Adrenal gland (tissue), 12 donors: Measurements from ENCODE around the gene HBM. TPM values are rescaled to one million over a fixed set of nuclear protein-coding genes. Genes with fewer than 3 reads are reported as not detected.

Experiments
- DNase-seq, 7 donors: peaks; one replicate each; pipeline ENCODE4 v3.0.0-alpha.2; 2019 to 2020
- H3K27ac ChIP-seq, 5 donors: fragments of 200-600 bp; sonication (generic) in 4 of 5; 1 replicate in 3 of 5; 2 replicates in 2 of 5; pipeline versions ENCODE4 v1.5.1 to v1.8.0; 2016 to 2020; ENCODE audit warnings: mild to moderate bottlenecking in 1 of 5
- H3K27me3 ChIP-seq: fragments of 200-600 bp; 2 replicates; pipeline ENCODE4 v1.8.0; 2021
- H3K36me3 ChIP-seq, 2 donors: fragments of 200-600 bp; replicated peaks in 1 of 2; 1 replicate in 1 of 2; 2 replicates in 1 of 2; pipeline versions ENCODE4 v1.5.1 to v1.8.0; 2018 to 2022
- H3K4me1 ChIP-seq, 2 donors: fragments of 200-600 bp; replicated peaks in 1 of 2; 1 replicate in 1 of 2; 2 replicates in 1 of 2; pipeline versions ENCODE4 v1.5.1 to v1.8.0; 2018 to 2021
- H3K4me3 ChIP-seq, 4 donors: fragments of 200-600 bp; sonication (generic) in 3 of 4; one replicate each; pipeline ENCODE4 v1.5.1; 2016 to 2018
- H3K9me3 ChIP-seq, 3 donors: fragments of 200-600 bp; sonication (generic) in 1 of 3; replicated peaks in 1 of 3; 1 replicate in 2 of 3; 2 replicates in 1 of 3; pipeline versions ENCODE4 v1.5.1 to v1.8.0; 2016 to 2021
- CTCF ChIP-seq, 6 experiments: fragments of 450-650 bp in 4 of 6; fragments of 200-600 bp in 2 of 6; sonication (generic) in 1 of 6; IDR thresholded peaks; 1 replicate in 5 of 6; 2 replicates in 1 of 6; pipeline versions ENCODE4 v1.5.1 to v1.8.0; 2016 to 2021; ENCODE audit warnings: antibody characterized with exemption in 6 of 6, mild to moderate bottlenecking in 2 of 6, moderate library complexity in 1 of 6
- POLR2A ChIP-seq, 2 donors: fragments of 450-650 bp; IDR thresholded peaks; one replicate each; pipeline ENCODE4 v1.6.1; 2017; ENCODE audit warnings: antibody characterized with exemption in 2 of 2, mild to moderate bottlenecking in 2 of 2, moderate library complexity in 1 of 2
- WGBS, 4 donors: extraction: QIAGEN DNeasy Blood & Tissue Kit in 2 of 4; methylation state at CpG; one replicate each; pipeline versions ENCODE4 v1.1.5 to v1.1.7; 2013 to 2017; 5-methylcytosine and 5-hydroxymethylcytosine counted together
- intact Hi-C, 2 donors: fragments of 100-400 bp; cut with DNase I; formaldehyde crosslinking; loops; one replicate each; pipeline versions ENCODE4 v1.14.1 to v1.15.0; 2022 to 2023
- polyA plus RNA-seq, 3 donors: library from polyadenylated mRNA; stranded (reverse); fragments of 200-250 nt in 2 of 3; fragments of 350-450 nt in 1 of 3; fragmentation: Illumina TruSeq in 1 of 3; extraction: RNeasy Lipid Tissue Mini Kit (QIAGEN cat#74804) in 1 of 3; gene quantifications; one replicate each; pipeline ENCODE4 v1.2.3, GENCODE V29; 2013 to 2014
- total RNA-seq, 9 donors: library from RNA; depleted of rRNA in 4 of 9; stranded (reverse); fragments of >200 nt in 4 of 9; fragments of 120-200 nt in 1 of 9; fragmentation: NEBNext Ultra II Directional in 1 of 9; extraction: Animal tissue kit (Norgen Biotek cat#: 25700) in 1 of 9; gene quantifications; one replicate each; pipeline versions ENCODE4 v1.1.0 to v1.2.4, GENCODE V29; 2013 to 2023
- donor health status: healthy with polysubstance abuse.
- donor health status: Bipolar disorder and iron deficiency.
- donor health status: DM: yes; HTN: yes; CAD: no.
- donor health status: DM: no; HTN: no; CAD: no.
- donor health status: DM: no; HTN: no; CAD: no.
- donor health status: DM: yes; HTN: yes; CAD: no.

The HBM gene
- total and polyA plus RNA-seq, 12 donors = 0.53 to 30.2 (median 0.61) TPM; not detected in 9

- 71 to 88% (median 76%) methylated on average over 4 to 11 of the region's 11 CpGs for WGBS, 4 donors
- Histone ChIP-seq H3K36me3 (peaks cover 0 to 36% of the 10 kb centered on the region in 2 donors), H3K9me3 (no peaks in the 10 kb centered on the region), H3K4me1 (peaks cover 1 to 9% of the 10 kb centered on the region in 2 donors), H3K27ac (no peak overlapping the region), H3K4me3 (no peak overlapping the region), H3K27me3 (peaks cover 5% of the 10 kb centered on the region)
- intact Hi-C loops = loop anchor here in 1 of 2 donors (5.0 kb wide), 1 partner anchor 78 kb away; no protein-coding TSS in a partner anchor
- DNase-seq = no peak
- TF ChIP-seq CTCF (IDR thresholded peaks at IDR 0.05) = no peak
These were observed 19.9 kb downstream of the HBM start for GRCh38 chr16:185691-186090.

GRCh38 chr16:187330-187729 is 21.6 kb downstream of the HBM start:
- Histone ChIP-seq H3K4me1 (no peaks in the 10 kb centered on the region), H3K4me3 (no peak overlapping the region), H3K27me3 (no peaks in the 10 kb centered on the region), H3K36me3 (peaks cover 0 to 53% of the 10 kb centered on the region in 2 donors), H3K9me3 (no peaks in the 10 kb centered on the region), H3K27ac (no peak overlapping the region)
- DNase-seq = no peak
- TF ChIP-seq CTCF (IDR thresholded peaks at IDR 0.05) (no peak), POLR2A (IDR thresholded peaks at IDR 0.05) (no peak)
- intact Hi-C loops = loop anchor here in 1 of 2 donors (5.0 kb wide), 1 partner anchor 80 kb away; no protein-coding TSS in a partner anchor
- WGBS, 4 donors = 91 to 98% (median 93%) methylated on average over 8 of the region's 8 CpGs

GRCh38 chr16:188674-189073 is 22.9 kb downstream of the HBM start:
- intact Hi-C loops = loop anchor here in 1 of 2 donors (5.0 kb wide), 1 partner anchor 81 kb away; no protein-coding TSS in a partner anchor
- DNase-seq = no peak
- no peak for TF ChIP-seq CTCF (IDR thresholded peaks at IDR 0.05)
- TF ChIP-seq POLR2A (IDR thresholded peaks at IDR 0.05) = no peak
- Histone ChIP-seq H3K4me3 (no peak overlapping the region), H3K27me3 (no peaks in the 10 kb centered on the region), H3K27ac (no peak overlapping the region), H3K36me3 (peaks cover 0 to 66% of the 10 kb centered on the region in 2 donors), H3K9me3 (no peaks in the 10 kb centered on the region), H3K4me1 (no peaks in the 10 kb centered on the region)
- WGBS, 4 donors = 72 to 80% (median 78%) methylated on average over 8 of the region's 8 CpGs

- WGBS, 4 donors = 89 to 95% (median 94%) methylated on average over 33 to 34 of the region's 34 CpGs
- Histone ChIP-seq H3K9me3 (no peaks in the 10 kb centered on the region), H3K4me3 (no peak overlapping the region), H3K36me3 (peaks cover 0 to 76% of the 10 kb centered on the region in 2 donors), H3K4me1 (no peaks in the 10 kb centered on the region), H3K27me3 (no peaks in the 10 kb centered on the region), H3K27ac (no peak overlapping the region)
- DNase-seq = no peak
- intact Hi-C loops = loop anchor here in 1 of 2 donors (5.0 kb wide), 1 partner anchor 82 kb away; no protein-coding TSS in a partner anchor
- TF ChIP-seq POLR2A (IDR thresholded peaks at IDR 0.05) (no peak), CTCF (IDR thresholded peaks at IDR 0.05) (no peak)
These were observed 23.9 kb downstream of the HBM start for GRCh38 chr16:189604-190186.
